HepG2 (cell line): Measurements from ENCODE around the gene RASAL1. TPM values are rescaled to one million over a fixed set of nuclear protein-coding genes. Genes with fewer than 3 reads are reported as not detected.

ENCODE experiments used
- BRD4 ChIP-seq: sonication (generic); formaldehyde crosslinking; IDR thresholded peaks from 2 replicates; pipeline ENCODE4 v1.4.0; 2020; ENCODE audit warnings: missing genetic modification reagents
- CCDC6 ChIP-seq: sonication (generic); formaldehyde crosslinking; IDR thresholded peaks from 2 replicates; pipeline ENCODE4 v1.8.1; 2022; ENCODE audit warnings: mild to moderate bottlenecking, missing genetic modification reagents, moderate library complexity
- FOSL2 ChIP-seq: sonication (generic); formaldehyde crosslinking; IDR thresholded peaks from 2 replicates; pipeline ENCODE4 v1.4.0; 2020; ENCODE audit warnings: missing genetic modification reagents
- GMEB2 ChIP-seq: IDR thresholded peaks from 2 replicates; pipeline ENCODE4 v1.6.1; 2016; ENCODE audit warnings: missing biosample characterization, missing genetic modification reagents, low read depth
- JUNB ChIP-seq: sonication (generic); formaldehyde crosslinking; IDR thresholded peaks from 2 replicates; pipeline ENCODE4 v1.8.0; 2022; ENCODE audit warnings: missing genetic modification reagents, mild to moderate bottlenecking, borderline replicate concordance
- KDM2A ChIP-seq: sonication (generic); formaldehyde crosslinking; IDR thresholded peaks from 2 replicates; pipeline ENCODE4 v1.4.0; 2020; ENCODE audit warnings: low read depth, missing genetic modification reagents, borderline replicate concordance
- NR2C2 ChIP-seq: sonication (generic); formaldehyde crosslinking; IDR thresholded peaks from 2 replicates; pipeline ENCODE4 v1.4.0; 2020; ENCODE audit warnings: missing genetic modification reagents, mild to moderate bottlenecking, moderate library complexity, borderline replicate concordance
- SRSF9 ChIP-seq: fragments of 200-400 bp; formaldehyde crosslinking; IDR thresholded peaks from 2 replicates; pipeline ENCODE4 v1.6.1; 2018; ENCODE audit warnings: borderline replicate concordance, mild to moderate bottlenecking, low read depth, low read length; ENCODE audit not compliant: insufficient read depth, poor library complexity, severe bottlenecking
- TBL1XR1 ChIP-seq: fragments of 150-350 bp; IDR thresholded peaks from 2 replicates; pipeline ENCODE4 v1.6.1; 2014; ENCODE audit warnings: borderline replicate concordance, low read length; ENCODE audit not compliant: partially characterized antibody
- ZBTB3 ChIP-seq: sonication (generic); formaldehyde crosslinking; IDR thresholded peaks from 2 replicates; pipeline ENCODE4 v1.4.0; 2020; ENCODE audit warnings: low read depth, mild to moderate bottlenecking, moderate library complexity, missing genetic modification reagents, borderline replicate concordance
- ZFX ChIP-seq: sonication (generic); formaldehyde crosslinking; IDR thresholded peaks from 2 replicates; pipeline ENCODE4 v1.4.0; 2020; ENCODE audit warnings: mild to moderate bottlenecking, low read depth, missing genetic modification reagents, moderate library complexity
- ZNF274 ChIP-seq: sonication (generic); formaldehyde crosslinking; IDR thresholded peaks from 2 replicates; pipeline ENCODE4 v1.5.1; 2020; ENCODE audit warnings: mild to moderate bottlenecking, missing genetic modification reagents
- ZNF501 ChIP-seq: sonication (generic); formaldehyde crosslinking; IDR thresholded peaks from 2 replicates; pipeline ENCODE4 v1.5.1; 2020; ENCODE audit warnings: mild to moderate bottlenecking, moderate library complexity, missing genetic modification reagents
- ZNF556 ChIP-seq: sonication (generic); formaldehyde crosslinking; IDR thresholded peaks from 2 replicates; pipeline ENCODE4 v1.4.0; 2020; ENCODE audit warnings: mild to moderate bottlenecking, missing genetic modification reagents, borderline replicate concordance
- ZNF580 ChIP-seq: IDR thresholded peaks from 2 replicates; pipeline ENCODE4 v1.6.1; 2016; ENCODE audit warnings: low read depth, borderline replicate concordance
- ZNF781 ChIP-seq: sonication (generic); formaldehyde crosslinking; IDR thresholded peaks from 2 replicates; pipeline ENCODE4 v1.5.1; 2020; ENCODE audit warnings: borderline replicate concordance, mild to moderate bottlenecking, missing genetic modification reagents; ENCODE audit errors: not compliant biosample characterization
- ZNF792 ChIP-seq: IDR thresholded peaks from 2 replicates; pipeline ENCODE4 v1.6.1; 2016
- polyA plus RNA-seq, 8 experiments: library from polyadenylated mRNA; depleted of rRNA in 3 of 8; stranded (reverse) in 7 of 8; unstranded in 1 of 8; fragments of >200 nt; fragmentation: Illumina TruSeq in 4 of 8; extraction: Trizol in 4 of 8; gene quantifications; 2 replicates each; pipeline versions ENCODE4 v1.2.1 to v1.2.3, GENCODE V29; 2011 to 2016; ENCODE audit warnings: low read depth in 4 of 8, missing spikeins in 1 of 8, mixed read lengths in 1 of 8; ENCODE audit not compliant: insufficient read depth in 1 of 8
- total RNA-seq, 5 experiments: library from RNA; depleted of rRNA; stranded (reverse); fragments of >200 nt; fragmentation: Illumina TruSeq; extraction: Trizol; gene quantifications; 2 replicates each; pipeline ENCODE4 v1.2.3, GENCODE V29; 2016; ENCODE audit warnings: low read depth in 1 of 5
- TF ChIP-seq, protein P1 (sequence below): sonication (generic); formaldehyde crosslinking; IDR thresholded peaks from 2 replicates; pipeline ENCODE4 v1.4.0; 2020; ENCODE audit warnings: mild to moderate bottlenecking, missing genetic modification reagents
- TF ChIP-seq, protein P2 (sequence below): sonication (generic); formaldehyde crosslinking; IDR thresholded peaks from 2 replicates; pipeline ENCODE4 v1.4.0; 2020; ENCODE audit warnings: missing genetic modification reagents
- TF ChIP-seq, protein P3 (sequence below): sonication (generic); IDR thresholded peaks from 2 replicates; pipeline ENCODE4 v1.6.1; 2016; ENCODE audit warnings: low read depth, borderline replicate concordance

The RASAL1 gene
- total and polyA plus RNA-seq, 2 of the 13 experiments (the other 11 are each of a cell fraction or from before 2014, with no cell fraction given): not detected

DNA sequence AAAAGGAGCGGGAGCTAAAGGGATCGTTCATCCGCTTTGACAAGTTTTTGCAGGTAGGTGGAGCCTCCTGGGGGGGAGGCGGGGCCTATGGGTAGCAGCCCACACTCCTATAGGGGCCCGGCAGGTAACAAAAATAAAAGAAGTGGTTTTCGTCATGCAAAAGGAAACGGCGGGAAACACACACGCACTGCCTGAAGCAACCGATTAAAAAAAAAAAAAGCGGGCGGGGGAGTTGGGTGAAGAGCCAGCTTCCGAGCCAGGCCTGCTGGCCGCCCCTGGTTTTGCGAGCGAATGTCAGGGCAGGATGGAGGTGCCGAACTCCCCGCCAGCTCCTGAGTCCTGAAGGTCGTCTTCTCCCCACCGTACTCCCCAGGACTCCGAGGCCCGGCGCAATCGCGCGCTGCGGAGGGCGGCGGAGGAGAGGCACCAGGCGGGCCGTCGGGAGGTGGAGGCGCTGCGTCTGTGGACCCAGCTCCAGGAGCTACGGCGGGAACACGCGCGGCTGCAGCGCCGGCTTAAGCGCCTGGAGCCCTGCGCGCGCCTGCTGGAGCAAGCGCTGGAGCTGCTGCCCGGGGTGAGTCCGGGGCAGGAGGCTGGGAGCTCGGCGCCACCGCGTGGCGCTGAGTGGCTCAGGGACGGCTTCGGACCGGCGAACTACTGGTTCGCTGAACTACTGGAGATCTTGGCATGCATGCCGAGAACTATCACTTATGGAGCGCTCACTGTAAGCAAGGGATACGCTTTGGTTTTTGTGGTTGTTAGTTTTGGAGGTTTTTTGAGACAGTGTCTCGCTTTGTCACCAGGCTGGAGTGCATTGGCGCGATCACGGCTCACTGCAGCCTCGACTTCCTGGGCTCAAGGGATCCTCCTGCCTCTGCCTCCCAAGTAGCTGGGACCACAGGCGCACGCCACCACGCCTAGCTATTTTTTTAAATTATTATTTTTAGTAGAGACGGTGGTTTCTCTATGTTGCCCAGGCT lies 17.6 kb upstream of the RASAL1 start (continued):
- TF ChIP-seq, protein P1, sequence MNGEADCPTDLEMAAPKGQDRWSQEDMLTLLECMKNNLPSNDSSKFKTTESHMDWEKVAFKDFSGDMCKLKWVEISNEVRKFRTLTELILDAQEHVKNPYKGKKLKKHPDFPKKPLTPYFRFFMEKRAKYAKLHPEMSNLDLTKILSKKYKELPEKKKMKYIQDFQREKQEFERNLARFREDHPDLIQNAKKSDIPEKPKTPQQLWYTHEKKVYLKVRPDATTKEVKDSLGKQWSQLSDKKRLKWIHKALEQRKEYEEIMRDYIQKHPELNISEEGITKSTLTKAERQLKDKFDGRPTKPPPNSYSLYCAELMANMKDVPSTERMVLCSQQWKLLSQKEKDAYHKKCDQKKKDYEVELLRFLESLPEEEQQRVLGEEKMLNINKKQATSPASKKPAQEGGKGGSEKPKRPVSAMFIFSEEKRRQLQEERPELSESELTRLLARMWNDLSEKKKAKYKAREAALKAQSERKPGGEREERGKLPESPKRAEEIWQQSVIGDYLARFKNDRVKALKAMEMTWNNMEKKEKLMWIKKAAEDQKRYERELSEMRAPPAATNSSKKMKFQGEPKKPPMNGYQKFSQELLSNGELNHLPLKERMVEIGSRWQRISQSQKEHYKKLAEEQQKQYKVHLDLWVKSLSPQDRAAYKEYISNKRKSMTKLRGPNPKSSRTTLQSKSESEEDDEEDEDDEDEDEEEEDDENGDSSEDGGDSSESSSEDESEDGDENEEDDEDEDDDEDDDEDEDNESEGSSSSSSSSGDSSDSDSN (CRISPR knock-in tag): peak; percentile 93
- TF ChIP-seq CCDC6 (CRISPR knock-in tag): no peak
- TF ChIP-seq, protein P2, sequence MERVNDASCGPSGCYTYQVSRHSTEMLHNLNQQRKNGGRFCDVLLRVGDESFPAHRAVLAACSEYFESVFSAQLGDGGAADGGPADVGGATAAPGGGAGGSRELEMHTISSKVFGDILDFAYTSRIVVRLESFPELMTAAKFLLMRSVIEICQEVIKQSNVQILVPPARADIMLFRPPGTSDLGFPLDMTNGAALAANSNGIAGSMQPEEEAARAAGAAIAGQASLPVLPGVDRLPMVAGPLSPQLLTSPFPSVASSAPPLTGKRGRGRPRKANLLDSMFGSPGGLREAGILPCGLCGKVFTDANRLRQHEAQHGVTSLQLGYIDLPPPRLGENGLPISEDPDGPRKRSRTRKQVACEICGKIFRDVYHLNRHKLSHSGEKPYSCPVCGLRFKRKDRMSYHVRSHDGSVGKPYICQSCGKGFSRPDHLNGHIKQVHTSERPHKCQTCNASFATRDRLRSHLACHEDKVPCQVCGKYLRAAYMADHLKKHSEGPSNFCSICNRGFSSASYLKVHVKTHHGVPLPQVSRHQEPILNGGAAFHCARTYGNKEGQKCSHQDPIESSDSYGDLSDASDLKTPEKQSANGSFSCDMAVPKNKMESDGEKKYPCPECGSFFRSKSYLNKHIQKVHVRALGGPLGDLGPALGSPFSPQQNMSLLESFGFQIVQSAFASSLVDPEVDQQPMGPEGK: no peak
- TF ChIP-seq, protein P3, sequence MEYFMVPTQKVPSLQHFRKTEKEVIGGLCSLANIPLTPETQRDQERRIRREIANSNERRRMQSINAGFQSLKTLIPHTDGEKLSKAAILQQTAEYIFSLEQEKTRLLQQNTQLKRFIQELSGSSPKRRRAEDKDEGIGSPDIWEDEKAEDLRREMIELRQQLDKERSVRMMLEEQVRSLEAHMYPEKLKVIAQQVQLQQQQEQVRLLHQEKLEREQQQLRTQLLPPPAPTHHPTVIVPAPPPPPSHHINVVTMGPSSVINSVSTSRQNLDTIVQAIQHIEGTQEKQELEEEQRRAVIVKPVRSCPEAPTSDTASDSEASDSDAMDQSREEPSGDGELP: no peak
- TF ChIP-seq SRSF9: no peak
- TF ChIP-seq GMEB2 (CRISPR knock-in tag): no peak
- TF ChIP-seq BRD4: no peak
- TF ChIP-seq JUNB: no peak
- TF ChIP-seq ZNF274 (CRISPR knock-in tag): 0 out of 2 replicates have a peak, but pooled peaks have one; percentile 38
- 0 out of 2 replicates have a peak, but pooled peaks have one; percentile 27 for TF ChIP-seq ZNF501 (CRISPR knock-in tag)
- TF ChIP-seq ZNF556 (CRISPR knock-in tag): no peak; the same call in 1 of the 2 replicates
- TF ChIP-seq TBL1XR1: no peak
- no peak for TF ChIP-seq ZBTB3
- TF ChIP-seq NR2C2: no peak
- TF ChIP-seq FOSL2: no peak
- TF ChIP-seq ZNF792 (CRISPR knock-in tag): 0 out of 2 replicates have a peak, but pooled peaks have one; percentile 47
- peak; percentile 32; the same call in 1 of the 2 replicates for TF ChIP-seq ZFX (CRISPR knock-in tag)
- TF ChIP-seq ZNF580 (CRISPR knock-in tag): no peak
- TF ChIP-seq ZNF781 (CRISPR knock-in tag): no peak
- peak; percentile 62; the same call in 1 of the 2 replicates for TF ChIP-seq KDM2A
